ENCODE results near the gene TBC1D22A. TPM values are rescaled to one million over a fixed set of nuclear protein-coding genes. Genes with fewer than 3 reads are reported as not detected.

The TBC1D22A gene
- total RNA-seq, 2 donors from 2014 or later = 28.9 to 31.3 TPM

DNA sequence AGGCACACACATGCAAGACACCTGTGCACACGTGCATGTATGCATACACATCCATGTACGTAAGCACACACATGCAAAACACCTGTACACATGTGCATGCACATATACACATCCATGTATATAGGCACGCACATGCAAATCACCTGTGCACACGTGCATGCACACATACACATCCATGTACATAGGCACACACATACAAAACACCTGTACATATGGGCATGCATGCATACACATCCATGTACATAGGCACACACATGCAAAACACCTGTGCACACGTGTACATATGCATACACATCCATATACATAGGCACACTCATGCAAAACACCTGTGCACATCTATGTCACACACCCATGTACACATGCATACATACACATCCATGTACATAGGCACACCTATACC is 458.3 kb downstream of the TBC1D22A start:
- ATAC-seq (ENCODE audit: insufficient number of reproducible peaks, low FRiP score, low read depth) (no peak), DNase-seq (ENCODE audit: low spot score) (no peak)
- no peak overlapping the region for H3K27ac ChIP-seq
- H3K9me3 ChIP-seq = no peaks in the 10 kb centered on the region
- TF ChIP-seq, protein P1, sequence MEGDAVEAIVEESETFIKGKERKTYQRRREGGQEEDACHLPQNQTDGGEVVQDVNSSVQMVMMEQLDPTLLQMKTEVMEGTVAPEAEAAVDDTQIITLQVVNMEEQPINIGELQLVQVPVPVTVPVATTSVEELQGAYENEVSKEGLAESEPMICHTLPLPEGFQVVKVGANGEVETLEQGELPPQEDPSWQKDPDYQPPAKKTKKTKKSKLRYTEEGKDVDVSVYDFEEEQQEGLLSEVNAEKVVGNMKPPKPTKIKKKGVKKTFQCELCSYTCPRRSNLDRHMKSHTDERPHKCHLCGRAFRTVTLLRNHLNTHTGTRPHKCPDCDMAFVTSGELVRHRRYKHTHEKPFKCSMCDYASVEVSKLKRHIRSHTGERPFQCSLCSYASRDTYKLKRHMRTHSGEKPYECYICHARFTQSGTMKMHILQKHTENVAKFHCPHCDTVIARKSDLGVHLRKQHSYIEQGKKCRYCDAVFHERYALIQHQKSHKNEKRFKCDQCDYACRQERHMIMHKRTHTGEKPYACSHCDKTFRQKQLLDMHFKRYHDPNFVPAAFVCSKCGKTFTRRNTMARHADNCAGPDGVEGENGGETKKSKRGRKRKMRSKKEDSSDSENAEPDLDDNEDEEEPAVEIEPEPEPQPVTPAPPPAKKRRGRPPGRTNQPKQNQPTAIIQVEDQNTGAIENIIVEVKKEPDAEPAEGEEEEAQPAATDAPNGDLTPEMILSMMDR (IDR thresholded peaks at IDR 0.05) = no peak
- H3K36me3 ChIP-seq = no peaks in the 10 kb centered on the region
- no peak overlapping the region for H3K4me3 ChIP-seq
- H3K27me3 ChIP-seq (replicated peaks; ENCODE audit: insufficient read depth) = no peaks in the 10 kb centered on the region
- H3K4me1 ChIP-seq (ENCODE audit: control insufficient read depth in 1 of 2, low read depth in 2 of 2) = no peaks in the 10 kb centered on the region

GRCh38 chr22:47221840-47222615 is 459.6 kb downstream of the TBC1D22A start:
- Histone ChIP-seq H3K4me3 (no peak overlapping the region), H3K4me1 (ENCODE audit: control insufficient read depth in 1 of 2, low read depth in 2 of 2) (no peaks in the 10 kb centered on the region), H3K27me3 (replicated peaks; ENCODE audit: insufficient read depth) (no peaks in the 10 kb centered on the region), H3K27ac (no peak overlapping the region), H3K9me3 (no peaks in the 10 kb centered on the region), H3K36me3 (no peaks in the 10 kb centered on the region)
- DNase-seq (ENCODE audit: low spot score) (no peak), ATAC-seq (ENCODE audit: insufficient number of reproducible peaks, low FRiP score, low read depth) (no peak)
- TF ChIP-seq, protein P1 (IDR thresholded peaks at IDR 0.05) = no peak

Other genes starting within 250 kb of the TBC1D22A start
- 1 to 10 TPM; 1.5 to 6.7 TPM for gene CELSR1, start 225.0 kb upstream of the TBC1D22A start, total RNA-seq
- gene GRAMD4, start 142.3 kb upstream of the TBC1D22A start, total RNA-seq = 10 to 100 TPM; 16.2 to 56.5 TPM
- 10 to 100 TPM; 65.5 to 72.8 TPM for gene CERK, start 24.4 kb upstream of the TBC1D22A start, total RNA-seq